Lung (tissue), 12 donors: ENCODE data around the gene INTS11. TPM values are rescaled to one million over a fixed set of nuclear protein-coding genes. Genes with fewer than 3 reads are reported as not detected.

Experiments used
- ATAC-seq: fragments of 200-7000 bp; cut with Tn5 transposase; one replicate; pipeline ENCODE4 v1.9.1; 2020; ENCODE audit warnings: moderate number of reproducible peaks; ENCODE audit not compliant: insufficient read depth, low FRiP score
- DNase-seq, 3 donors: peaks; one replicate each; pipeline ENCODE4 v3.0.0-alpha.2; 2013 to 2017
- H3K27ac ChIP-seq, 2 donors: one replicate each; pipeline ENCODE4 v1.5.1; 2013; ENCODE audit warnings: mild to moderate bottlenecking in 2 of 2, moderate library complexity in 2 of 2, control low read depth in 1 of 2, inconsistent platforms in 1 of 2, low read depth in 1 of 2, low read length in 1 of 2
- H3K27me3 ChIP-seq, 3 donors: one replicate each; pipeline ENCODE4 v1.5.1; 2013; ENCODE audit warnings: low read length in 2 of 3; ENCODE audit not compliant: control insufficient read depth in 3 of 3, insufficient read depth in 3 of 3
- H3K36me3 ChIP-seq, 4 donors: one replicate each; pipeline ENCODE4 v1.5.1; 2013; ENCODE audit warnings: low read length in 4 of 4, mild to moderate bottlenecking in 1 of 4, moderate library complexity in 1 of 4; ENCODE audit not compliant: control insufficient read depth in 4 of 4, insufficient read depth in 4 of 4
- H3K4me1 ChIP-seq, 5 donors: one replicate each; pipeline ENCODE4 v1.5.1; 2013; ENCODE audit warnings: low read length in 5 of 5, mild to moderate bottlenecking in 2 of 5, moderate library complexity in 1 of 5; ENCODE audit not compliant: control insufficient read depth in 5 of 5, insufficient read depth in 5 of 5
- H3K4me3 ChIP-seq: one replicate; pipeline ENCODE4 v1.5.1; 2013; ENCODE audit warnings: mild to moderate bottlenecking, control low read depth, moderate library complexity
- H3K9ac ChIP-seq, 2 donors: one replicate each; pipeline ENCODE4 v1.5.1; 2013; ENCODE audit warnings: low read length in 2 of 2, control low read depth in 1 of 2; ENCODE audit not compliant: insufficient read depth in 1 of 2
- H3K9me3 ChIP-seq, 4 donors: one replicate each; pipeline ENCODE4 v1.5.1; 2013; ENCODE audit warnings: low read length in 3 of 4, mild to moderate bottlenecking in 1 of 4, moderate library complexity in 1 of 4; ENCODE audit not compliant: control insufficient read depth in 4 of 4, insufficient read depth in 3 of 4
- WGBS, 2 donors: extraction: QIAGEN DNeasy Blood & Tissue Kit; methylation state at CpG; one replicate each; pipeline ENCODE4 v1.1.7; 2013; 5-methylcytosine and 5-hydroxymethylcytosine counted together
- polyA plus RNA-seq, 2 donors: library from polyadenylated mRNA; stranded (reverse); fragments of 200-250 nt; gene quantifications; one replicate each; pipeline ENCODE4 v1.2.1, GENCODE V29; 2013
- total RNA-seq, 2 donors: library from RNA; depleted of rRNA in 1 of 2; stranded (reverse); fragments of >200 nt in 1 of 2; gene quantifications; one replicate each; pipeline ENCODE4 v1.2.1, GENCODE V29; 2014 to 2021
- TF ChIP-seq, protein P1 (sequence below): IDR thresholded peaks from 2 replicates; pipeline ENCODE4 v1.5.1; 2012; ENCODE audit warnings: mild to moderate bottlenecking; ENCODE audit errors: control extremely low read depth, extremely low read depth
- donor health status: control.
- donor health status: control.
- donor health status: Bipolar disorder and iron deficiency.
- donor health status: healthy.
- donor health status: DM: yes; HTN: yes; CAD: no.

INTS11 gene
- total and polyA plus RNA-seq, 4 donors, result 89.8 to 130 (median 96.7) TPM

DNA sequence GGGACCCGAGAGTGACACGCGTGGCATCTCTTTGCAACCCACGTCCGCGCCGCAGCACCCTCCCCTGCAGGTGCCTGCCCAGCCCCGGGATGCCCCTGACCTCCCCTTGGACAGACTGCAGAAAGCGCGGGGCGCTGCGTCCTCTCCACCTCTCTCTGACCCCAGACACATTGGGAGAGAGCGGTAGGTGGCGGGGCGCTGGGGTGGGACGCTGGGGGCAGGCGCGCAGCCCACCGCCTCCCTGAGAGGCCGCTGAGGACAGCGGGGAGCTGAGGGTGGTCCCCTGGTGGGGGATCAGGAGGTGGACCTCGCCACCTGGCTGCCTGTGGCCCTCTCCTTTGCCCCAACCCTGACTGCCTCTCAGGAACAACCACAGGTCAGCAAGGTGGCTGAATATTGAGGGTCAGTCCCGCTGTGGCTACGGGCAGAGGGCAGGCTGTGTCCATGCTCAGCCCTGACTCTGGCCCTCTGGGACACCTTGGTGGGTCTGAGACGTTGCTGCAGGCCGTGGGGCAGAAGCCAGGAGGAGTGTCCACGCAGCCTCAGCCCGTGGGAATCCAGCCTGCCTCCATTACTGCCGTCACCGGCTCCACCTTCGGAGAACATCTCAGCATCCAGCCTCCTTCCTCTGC, 50.0 kb downstream of the INTS11 start:
- Histone ChIP-seq H3K27me3 (no peaks in the 10 kb centered on the region), H3K4me3 (peak overlapping the region; percentile 55), H3K36me3 (peaks cover 0 to 5% (median under 1%) of the 10 kb centered on the region in 4 donors), H3K9me3 (no peaks in the 10 kb centered on the region), H3K4me1 (peaks cover 11 to 31% (median 17%) of the 10 kb centered on the region in 5 donors), H3K27ac (peak overlapping the region; percentile 34 to 87), H3K9ac (no peak overlapping the region)
- no peak for ATAC-seq
- 24 to 26% methylated on average over 25 to 31 of the region's 31 CpGs for WGBS, 2 donors
- TF ChIP-seq, protein P1, sequence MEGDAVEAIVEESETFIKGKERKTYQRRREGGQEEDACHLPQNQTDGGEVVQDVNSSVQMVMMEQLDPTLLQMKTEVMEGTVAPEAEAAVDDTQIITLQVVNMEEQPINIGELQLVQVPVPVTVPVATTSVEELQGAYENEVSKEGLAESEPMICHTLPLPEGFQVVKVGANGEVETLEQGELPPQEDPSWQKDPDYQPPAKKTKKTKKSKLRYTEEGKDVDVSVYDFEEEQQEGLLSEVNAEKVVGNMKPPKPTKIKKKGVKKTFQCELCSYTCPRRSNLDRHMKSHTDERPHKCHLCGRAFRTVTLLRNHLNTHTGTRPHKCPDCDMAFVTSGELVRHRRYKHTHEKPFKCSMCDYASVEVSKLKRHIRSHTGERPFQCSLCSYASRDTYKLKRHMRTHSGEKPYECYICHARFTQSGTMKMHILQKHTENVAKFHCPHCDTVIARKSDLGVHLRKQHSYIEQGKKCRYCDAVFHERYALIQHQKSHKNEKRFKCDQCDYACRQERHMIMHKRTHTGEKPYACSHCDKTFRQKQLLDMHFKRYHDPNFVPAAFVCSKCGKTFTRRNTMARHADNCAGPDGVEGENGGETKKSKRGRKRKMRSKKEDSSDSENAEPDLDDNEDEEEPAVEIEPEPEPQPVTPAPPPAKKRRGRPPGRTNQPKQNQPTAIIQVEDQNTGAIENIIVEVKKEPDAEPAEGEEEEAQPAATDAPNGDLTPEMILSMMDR, result no peak
- DNase-seq, result no peak

DNA sequence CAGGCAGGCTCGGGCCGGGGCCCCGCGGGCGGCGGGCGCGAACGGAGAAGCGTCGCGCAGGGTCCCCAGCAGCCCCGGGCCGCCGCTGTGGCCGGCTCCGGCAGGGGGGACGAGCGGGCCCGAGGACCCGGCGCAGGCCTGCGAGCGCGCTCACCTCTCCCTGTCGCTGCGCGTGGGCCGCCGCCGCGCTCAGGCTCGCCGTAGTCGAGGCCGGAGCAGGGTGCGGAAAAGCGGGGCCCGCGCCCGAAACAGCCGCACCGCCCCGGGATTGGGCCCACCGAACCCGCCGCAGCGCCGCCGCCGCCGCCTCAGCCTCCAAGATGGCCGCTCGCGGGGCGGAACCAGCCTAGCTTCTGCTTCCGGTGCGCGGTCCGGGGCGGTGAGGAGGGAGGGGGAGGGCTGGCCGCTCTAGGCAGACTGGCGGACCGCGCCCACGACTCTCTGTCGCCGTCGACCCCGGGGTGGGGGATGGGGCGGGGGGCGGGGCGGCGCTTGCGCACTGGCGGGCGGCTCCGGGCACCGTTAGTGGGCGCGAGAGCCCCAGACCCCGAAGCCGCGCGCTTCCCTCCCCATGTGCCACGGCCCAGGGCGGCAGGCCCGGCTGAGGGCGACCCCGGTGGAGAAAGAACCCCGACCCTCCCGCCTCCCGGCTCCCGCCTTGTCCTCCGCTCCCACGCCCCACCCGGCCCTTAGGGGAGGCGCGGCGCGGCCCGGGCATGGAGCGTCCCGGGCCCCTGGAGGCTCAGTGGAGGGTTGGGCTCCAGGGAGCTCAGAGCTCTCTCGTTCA, 50.8 kb downstream of the INTS11 start, which contains the start of gene UBE2J2:
UBE2J2 (minus strand) TSS at position 343 of the 787 bp plus-strand sequence. CDS start 5,862 bp downstream, outside the sequence.
- TF ChIP-seq, protein P1, result no peak
- ATAC-seq (peak; percentile 99), DNase-seq (peak; percentile 92 to 96 (median 96))
- H3K27me3 ChIP-seq, result no peaks in the 10 kb centered on the region
- H3K4me3 ChIP-seq, result peak within 1 kb of the TSS; percentile 93
- peaks cover 0 to 5% (median under 1%) of the 10 kb centered on the region in 4 donors for H3K36me3 ChIP-seq
- H3K4me1 ChIP-seq, result peaks cover 11 to 31% (median 17%) of the 10 kb centered on the region in 5 donors
- peak within 1 kb of the TSS; percentile 3 to 71 for H3K9ac ChIP-seq
- 0% methylated on average over 47 to 105 of the region's 105 CpGs for WGBS, 2 donors
- H3K9me3 ChIP-seq, result no peaks in the 10 kb centered on the region
- H3K27ac ChIP-seq, result peak within 1 kb of the TSS; percentile 85 to 91

DNA sequence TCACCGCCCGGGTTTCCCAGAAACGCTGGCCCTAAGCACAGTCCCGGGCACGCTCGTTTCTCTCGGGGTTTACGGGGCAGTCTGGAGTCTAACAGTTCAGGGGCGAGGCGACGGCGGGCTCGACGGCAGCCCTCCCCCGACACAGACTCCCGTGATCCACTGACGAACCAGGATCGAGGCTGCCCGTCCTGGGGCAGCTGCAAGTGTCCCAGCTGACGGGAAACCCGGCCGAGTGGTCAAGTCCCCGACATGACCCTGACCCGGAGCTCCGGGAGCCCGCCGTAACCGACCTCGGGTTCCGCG, 51.3 kb downstream of the INTS11 start:
- DNase-seq (no peak), ATAC-seq (no peak)
- H3K4me1 ChIP-seq, result peaks cover 11 to 31% (median 17%) of the 10 kb centered on the region in 5 donors
- peaks cover 0 to 5% (median 2%) of the 10 kb centered on the region in 4 donors for H3K36me3 ChIP-seq
- TF ChIP-seq, protein P1, result no peak
- H3K4me3 ChIP-seq, result peak overlapping the region; percentile 93
- peak overlapping the region; percentile 3 to 71 for H3K9ac ChIP-seq
- H3K27me3 ChIP-seq, result no peaks in the 10 kb centered on the region
- 0% methylated on average over 31 of the region's 31 CpGs for WGBS, 2 donors
- peak overlapping the region; percentile 85 to 91 for H3K27ac ChIP-seq
- no peaks in the 10 kb centered on the region for H3K9me3 ChIP-seq
